Stomach (tissue), 4 donors: ENCODE data around the gene SPSB3.

Experiments
- POLR2A ChIP-seq, 4 donors: fragments of 450-650 bp; IDR thresholded peaks; one replicate each; pipeline ENCODE4 v1.6.1; 2016; ENCODE audit warnings: antibody characterized with exemption in 4 of 4, control low read depth in 2 of 4, mild to moderate bottlenecking in 1 of 4, moderate library complexity in 1 of 4
- POLR2AphosphoS5 ChIP-seq, 3 donors: sonication (generic); formaldehyde crosslinking; IDR thresholded peaks; one replicate each; pipeline ENCODE4 v1.6.1; 2016; ENCODE audit warnings: antibody characterized with exemption in 3 of 3
- TF ChIP-seq, protein P1 (sequence below), 7 experiments: fragments of 450-650 bp in 4 of 7; fragments of 200-600 bp in 3 of 7; sonication (generic) in 3 of 7; IDR thresholded peaks; one replicate each; pipeline ENCODE4 v1.5.1; 2016 to 2019; ENCODE audit warnings: antibody characterized with exemption in 7 of 7, control low read depth in 2 of 7, mild to moderate bottlenecking in 1 of 7

DNA sequence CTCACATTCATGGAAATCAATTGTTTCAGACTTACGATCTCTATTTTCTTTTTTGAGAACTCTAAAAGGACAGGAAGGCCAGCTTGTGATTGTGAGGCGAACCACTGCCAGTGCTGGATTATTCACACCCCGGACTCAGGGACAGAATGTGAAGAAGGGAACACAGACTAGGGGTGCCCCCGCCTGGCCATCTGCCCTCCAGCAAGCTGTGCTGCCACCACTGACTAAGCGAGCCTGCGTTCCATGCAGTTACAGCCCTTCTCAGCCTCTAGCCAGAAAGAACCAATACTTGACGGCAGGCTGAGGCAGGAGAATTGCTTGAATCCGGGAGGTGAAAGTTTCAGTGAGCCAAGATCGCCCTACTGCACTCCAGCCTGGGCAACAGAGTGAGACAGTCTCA, 41.5 kb upstream of the SPSB3 start:
- TF ChIP-seq POLR2AphosphoS5 (IDR thresholded peaks at IDR 0.05) (no peak), POLR2A (IDR thresholded peaks at IDR 0.05) (no peak)
- TF ChIP-seq, protein P1, sequence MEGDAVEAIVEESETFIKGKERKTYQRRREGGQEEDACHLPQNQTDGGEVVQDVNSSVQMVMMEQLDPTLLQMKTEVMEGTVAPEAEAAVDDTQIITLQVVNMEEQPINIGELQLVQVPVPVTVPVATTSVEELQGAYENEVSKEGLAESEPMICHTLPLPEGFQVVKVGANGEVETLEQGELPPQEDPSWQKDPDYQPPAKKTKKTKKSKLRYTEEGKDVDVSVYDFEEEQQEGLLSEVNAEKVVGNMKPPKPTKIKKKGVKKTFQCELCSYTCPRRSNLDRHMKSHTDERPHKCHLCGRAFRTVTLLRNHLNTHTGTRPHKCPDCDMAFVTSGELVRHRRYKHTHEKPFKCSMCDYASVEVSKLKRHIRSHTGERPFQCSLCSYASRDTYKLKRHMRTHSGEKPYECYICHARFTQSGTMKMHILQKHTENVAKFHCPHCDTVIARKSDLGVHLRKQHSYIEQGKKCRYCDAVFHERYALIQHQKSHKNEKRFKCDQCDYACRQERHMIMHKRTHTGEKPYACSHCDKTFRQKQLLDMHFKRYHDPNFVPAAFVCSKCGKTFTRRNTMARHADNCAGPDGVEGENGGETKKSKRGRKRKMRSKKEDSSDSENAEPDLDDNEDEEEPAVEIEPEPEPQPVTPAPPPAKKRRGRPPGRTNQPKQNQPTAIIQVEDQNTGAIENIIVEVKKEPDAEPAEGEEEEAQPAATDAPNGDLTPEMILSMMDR (IDR thresholded peaks at IDR 0.05), result no peak
